HG02798 (cell line): Measurements from ENCODE around the gene GALNTL6.
"Not testable (repeated sequence)": the region's sequence is repeated elsewhere in the genome, so short reads cannot be mapped to it uniquely, and the experiment has no call there.

ENCODE experiments used
- ATAC-seq: cut with Tn5 transposase; IDR thresholded peaks from one replicate; pipeline ENCODE4 v1.9.1; 2021; ENCODE audit warnings: mild to moderate bottlenecking; ENCODE audit not compliant: unreplicated experiment, poor library complexity

The GALNTL6 gene

DNA sequence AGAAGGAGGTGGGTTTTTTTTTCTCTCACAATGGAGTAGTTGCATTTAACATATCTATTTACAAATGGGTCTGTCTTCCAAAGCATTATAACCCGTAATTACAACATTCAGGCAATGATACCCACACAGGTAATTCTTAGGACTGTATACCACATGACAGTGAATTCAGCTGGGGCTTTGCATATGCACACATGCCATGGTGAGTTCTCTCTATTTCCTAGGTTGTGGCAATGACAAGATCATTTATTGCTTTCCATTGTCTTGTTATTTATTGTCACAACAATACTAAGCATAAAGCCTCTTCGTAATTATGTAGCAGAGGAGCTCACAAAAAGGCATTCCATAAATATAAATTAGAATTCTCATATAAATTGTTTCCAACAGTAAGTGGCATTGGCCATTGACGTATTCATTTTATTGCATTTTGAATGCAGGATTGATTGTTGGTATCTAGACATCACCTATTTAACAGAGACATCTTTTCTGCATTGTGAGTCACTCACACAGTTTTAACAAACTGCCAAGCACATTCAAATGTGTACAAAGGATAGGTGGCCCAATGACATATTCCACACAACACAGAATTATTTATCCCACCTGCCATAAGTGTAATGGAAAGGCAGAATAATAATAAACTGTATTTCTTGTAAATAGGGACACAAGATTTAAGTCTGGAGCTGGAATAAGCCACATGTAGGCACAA lies 964.7 kb downstream of the GALNTL6 start:
- no peak for ATAC-seq

- no peak for ATAC-seq
These were observed 965.4 kb downstream of the GALNTL6 start for GRCh38 chr4:172778583-172778982.

DNA sequence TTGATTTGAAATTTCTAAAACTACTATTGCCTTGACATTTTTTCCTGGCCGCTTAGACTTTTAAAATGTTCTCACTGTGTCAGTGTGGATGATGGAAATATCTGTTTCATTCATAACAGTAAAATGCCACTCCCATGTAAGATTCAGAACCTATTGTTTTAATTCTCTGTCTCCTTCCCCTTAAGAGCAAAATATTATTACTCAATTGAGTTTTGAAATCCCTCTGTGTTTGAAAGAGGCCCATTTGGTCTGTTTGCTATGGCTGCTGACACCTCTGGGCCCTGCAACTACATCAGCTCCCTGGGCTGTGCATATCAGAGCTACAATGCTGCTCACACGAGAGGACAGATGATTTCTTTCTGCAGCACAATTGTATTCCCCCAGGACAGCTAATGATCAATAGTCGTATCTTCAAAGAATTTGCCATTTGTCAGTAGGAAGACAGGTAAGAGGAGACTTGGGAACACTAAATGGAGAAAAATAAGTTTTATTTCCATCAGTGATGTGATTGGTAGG lies 967.4 kb downstream of the GALNTL6 start:
- ATAC-seq, result no peak

DNA sequence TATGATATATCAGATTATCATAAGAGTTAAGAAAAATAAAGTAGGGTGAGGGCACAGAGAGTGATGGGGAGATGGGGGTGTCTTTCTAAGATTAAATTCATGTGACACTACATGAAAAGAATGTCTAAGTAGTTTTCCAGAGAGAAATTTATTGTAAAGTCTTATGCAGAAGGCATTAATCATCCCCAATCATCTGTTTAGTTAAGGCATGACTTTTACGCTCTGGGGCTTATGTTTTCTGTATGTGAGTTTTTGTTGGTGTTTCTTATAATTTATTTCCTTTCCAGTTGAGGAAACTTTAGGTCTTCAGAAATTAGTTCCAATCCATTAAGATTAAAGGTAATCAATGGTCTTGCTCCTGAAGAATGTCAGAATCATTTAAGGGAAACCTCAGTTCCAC lies 972.4 kb downstream of the GALNTL6 start:
- ATAC-seq, result no peak

GRCh38 chr4:172786039-172786792 lies 973.0 kb downstream of the GALNTL6 start:
- peak; percentile 45 for ATAC-seq

DNA sequence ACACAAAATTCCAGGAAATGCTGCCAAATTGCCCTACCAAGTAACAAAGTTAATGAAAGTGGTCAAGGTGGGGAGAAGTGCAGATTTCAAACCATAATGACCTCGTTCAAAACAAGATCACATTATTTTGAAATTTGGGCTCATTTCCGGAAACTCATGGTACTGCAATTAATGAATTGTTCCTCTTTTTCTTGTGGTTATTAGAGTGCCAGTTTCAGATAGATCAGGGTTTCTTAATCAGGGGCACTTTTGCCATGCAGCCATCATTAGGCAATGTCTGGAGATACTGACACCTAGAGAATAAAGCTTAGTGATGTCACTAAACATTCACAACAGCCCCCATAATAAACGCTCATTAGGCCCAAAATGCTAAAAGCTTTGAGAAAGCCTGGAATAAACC lies 973.9 kb downstream of the GALNTL6 start:
- ATAC-seq, result no peak

DNA sequence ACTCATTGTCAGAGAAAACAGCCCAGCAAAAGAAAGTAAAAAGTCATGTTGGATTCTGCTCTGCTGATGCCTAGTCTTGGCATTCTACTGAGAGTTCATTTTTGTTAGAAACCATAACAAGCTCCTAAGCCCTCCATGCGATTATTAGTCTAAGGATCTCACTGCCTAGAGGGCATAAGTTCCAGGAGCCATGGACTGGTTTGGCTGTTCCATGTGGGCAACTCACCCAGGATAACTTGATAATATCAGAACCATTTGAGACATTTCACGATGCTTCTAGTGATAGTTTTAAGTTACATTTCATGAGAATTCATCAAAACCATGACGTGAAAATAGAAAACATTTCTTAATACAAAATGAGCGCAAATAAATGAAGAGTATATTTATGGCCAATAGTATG lies 978.6 kb downstream of the GALNTL6 start:
- no peak for ATAC-seq

DNA sequence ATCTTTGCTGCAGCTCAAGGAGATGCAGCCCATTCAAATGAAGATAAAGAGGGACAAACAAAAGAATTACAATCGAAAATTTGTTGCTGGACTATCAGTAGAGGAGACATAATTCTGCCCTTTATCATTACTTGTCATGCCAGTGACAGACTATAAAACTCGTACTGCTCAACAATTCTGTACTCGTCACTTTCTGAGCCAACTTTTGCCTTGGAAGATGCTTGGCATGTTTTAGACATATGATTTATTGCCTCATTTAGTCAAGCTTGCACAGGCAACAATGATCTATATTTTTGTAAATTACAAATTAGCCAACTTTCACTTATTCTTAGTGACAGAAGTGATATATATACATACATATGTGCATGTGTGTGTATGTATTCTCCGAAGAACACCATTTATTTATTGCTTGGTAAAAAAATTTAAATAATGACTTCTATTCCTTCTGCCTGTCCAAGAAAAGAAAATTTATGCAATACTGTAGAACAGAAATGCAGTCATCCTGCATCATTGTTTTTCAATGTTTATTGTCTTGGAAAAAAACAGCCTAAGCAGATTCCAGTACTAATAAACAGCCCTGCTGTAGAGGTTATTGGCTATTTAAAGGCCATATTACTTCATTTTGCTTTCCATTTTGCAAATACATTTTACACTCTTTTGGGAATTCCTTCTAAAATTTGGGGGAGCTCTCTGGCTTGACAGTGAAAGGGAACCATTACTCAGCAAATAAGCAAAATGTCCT lies 980.5 kb downstream of the GALNTL6 start:
- ATAC-seq, result no peak

DNA sequence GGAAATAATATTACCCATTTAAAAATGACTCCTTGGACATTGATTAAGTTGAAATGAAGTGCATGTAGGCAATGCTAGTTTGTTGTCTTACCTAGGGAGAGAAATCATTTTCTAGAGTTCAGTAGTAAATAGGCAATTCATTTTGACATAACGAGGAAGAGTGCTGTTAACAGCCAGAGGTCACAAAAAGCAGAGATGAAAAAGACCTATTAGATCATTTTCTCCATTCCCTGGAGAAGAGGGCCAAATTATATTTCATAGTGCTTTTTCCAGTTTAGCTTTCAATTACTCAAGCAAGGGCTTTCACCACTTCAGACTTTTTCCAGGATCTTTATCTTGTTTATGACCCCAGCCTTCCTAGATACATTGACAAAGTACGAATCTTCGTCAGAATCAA lies 981.1 kb downstream of the GALNTL6 start:
- ATAC-seq, result no peak

GRCh38 chr4:172797281-172797680 lies 984.1 kb downstream of the GALNTL6 start:
- ATAC-seq, result not testable (repeated sequence)

DNA sequence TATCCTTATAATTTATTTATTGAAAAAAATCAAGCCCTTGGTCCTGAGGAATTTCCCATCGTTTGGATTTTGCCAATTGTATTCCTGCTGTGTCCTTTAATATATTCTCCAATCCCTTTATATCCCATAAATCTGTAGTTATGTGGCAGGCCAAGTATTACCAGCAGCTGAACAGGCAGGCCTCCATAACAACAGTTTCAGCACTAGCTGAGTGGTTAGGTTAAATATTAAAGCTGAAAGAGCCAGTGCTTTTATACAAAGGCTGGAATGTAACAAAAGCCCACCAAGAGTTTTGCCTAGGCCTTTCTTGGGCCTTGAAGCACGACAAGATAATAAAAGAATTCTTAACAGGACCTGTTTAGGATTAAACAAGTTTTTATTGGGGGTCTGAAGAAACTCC lies 988.8 kb downstream of the GALNTL6 start:
- ATAC-seq, result no peak

GRCh38 chr4:172806841-172807240 lies 993.6 kb downstream of the GALNTL6 start:
- no peak for ATAC-seq

DNA sequence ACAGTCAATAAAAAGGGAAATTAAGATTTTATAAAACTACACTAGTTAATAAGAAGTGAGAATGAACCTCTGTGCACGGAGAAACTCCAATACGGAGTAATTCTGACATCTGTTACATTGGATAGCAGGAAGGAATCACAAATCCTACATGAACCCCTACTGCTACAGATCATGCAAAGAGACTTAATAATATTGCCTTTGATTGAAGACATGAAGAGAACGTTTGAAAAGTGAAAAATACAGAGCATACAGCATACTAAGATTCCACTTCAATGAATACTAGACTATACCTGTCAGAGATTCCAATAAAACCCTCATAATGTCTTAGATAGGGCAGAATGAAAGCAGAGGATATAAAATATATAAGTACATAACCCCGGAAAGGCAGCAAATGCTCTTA lies 995.0 kb downstream of the GALNTL6 start:
- no peak for ATAC-seq

DNA sequence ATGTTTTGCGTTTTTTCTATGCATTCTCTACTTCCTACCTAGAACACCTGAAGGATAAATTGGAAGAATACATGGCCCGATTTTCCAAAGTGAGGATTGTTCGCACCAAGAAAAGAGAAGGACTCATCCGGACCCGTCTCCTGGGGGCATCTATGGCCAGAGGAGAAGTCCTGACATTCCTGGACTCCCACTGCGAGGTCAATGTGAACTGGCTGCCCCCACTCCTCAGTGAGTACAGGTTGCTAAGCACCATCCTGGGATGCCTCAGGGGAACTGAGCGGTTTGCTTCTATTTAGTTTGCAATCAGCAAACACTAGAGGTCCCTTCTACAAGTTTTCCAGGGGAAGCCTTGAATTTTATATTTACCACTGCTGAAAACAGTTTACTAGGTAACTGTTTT lies 996.1 kb downstream of the GALNTL6 start:
- ATAC-seq, result no peak

DNA sequence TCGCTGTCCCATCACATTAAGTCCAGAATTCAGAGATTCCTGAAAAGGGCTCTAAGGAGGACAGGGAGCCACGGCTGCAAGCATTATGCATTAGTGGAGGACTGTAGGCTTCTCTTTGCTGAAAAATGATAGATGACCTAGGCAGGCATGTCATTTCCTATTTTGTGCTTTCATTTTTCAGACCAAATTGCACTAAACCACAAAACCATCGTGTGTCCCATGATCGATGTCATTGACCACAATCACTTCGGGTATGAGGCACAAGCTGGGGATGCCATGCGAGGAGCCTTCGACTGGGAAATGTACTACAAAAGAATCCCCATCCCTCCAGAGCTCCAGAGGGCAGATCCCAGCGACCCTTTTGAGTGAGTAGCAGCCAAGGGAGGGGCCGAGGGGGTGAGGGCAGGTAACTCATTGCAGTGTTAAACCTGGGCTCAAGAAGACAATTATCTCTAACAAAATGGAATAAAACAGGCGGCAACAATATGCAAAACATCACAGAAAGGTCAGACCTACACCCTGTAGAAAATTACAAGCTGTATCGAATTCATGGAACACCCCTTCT lies 1000.2 kb downstream of the GALNTL6 start:
- peak; percentile 89 for ATAC-seq

- ATAC-seq, result no peak
These were observed 1002.4 kb downstream of the GALNTL6 start for GRCh38 chr4:172815499-172816164.

- no peak for ATAC-seq
These were observed 1005.7 kb downstream of the GALNTL6 start for GRCh38 chr4:172818901-172819300.

GRCh38 chr4:172819353-172819752 lies 1006.1 kb downstream of the GALNTL6 start:
- peak; percentile 54 for ATAC-seq

DNA sequence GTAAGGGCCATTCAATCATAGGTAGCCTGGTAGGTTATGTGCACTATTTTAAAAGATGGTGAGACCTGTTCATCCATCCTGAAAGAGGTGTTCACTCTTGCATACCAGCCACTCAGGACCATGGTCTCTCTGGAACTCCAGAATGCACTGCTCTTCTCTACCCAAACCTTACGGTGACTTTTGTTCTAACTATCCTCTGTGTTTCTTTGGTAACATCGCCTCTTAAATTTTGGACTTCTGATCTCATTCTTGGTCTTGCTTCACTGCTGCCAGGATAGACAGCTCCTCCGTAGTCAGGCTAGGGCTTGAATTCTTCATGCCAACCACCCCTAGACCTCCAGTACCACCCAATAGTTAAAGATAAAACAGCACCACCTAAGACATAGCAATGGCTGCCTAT lies 1009.1 kb downstream of the GALNTL6 start:
- ATAC-seq, result no peak

- ATAC-seq, result no peak
These were observed 1013.1 kb downstream of the GALNTL6 start for GRCh38 chr4:172826346-172826745.
